Hepatocyte (in vitro differentiated cells): ENCODE measurements around the gene MT1G.

Source experiments
- EZH2 ChIP-seq: fragments of 200-600 bp; sonication (generic); IDR thresholded peaks from 2 replicates; pipeline ENCODE4 v1.6.1; 2016; ENCODE audit warnings: antibody characterized with exemption, mild to moderate bottlenecking, borderline replicate concordance
- TF ChIP-seq, protein P1 (sequence below): fragments of 200-600 bp; sonication (generic); IDR thresholded peaks from 2 replicates; pipeline ENCODE4 v1.5.1; 2016; ENCODE audit warnings: antibody characterized with exemption, mild to moderate bottlenecking; ENCODE audit not compliant: poor library complexity

DNA sequence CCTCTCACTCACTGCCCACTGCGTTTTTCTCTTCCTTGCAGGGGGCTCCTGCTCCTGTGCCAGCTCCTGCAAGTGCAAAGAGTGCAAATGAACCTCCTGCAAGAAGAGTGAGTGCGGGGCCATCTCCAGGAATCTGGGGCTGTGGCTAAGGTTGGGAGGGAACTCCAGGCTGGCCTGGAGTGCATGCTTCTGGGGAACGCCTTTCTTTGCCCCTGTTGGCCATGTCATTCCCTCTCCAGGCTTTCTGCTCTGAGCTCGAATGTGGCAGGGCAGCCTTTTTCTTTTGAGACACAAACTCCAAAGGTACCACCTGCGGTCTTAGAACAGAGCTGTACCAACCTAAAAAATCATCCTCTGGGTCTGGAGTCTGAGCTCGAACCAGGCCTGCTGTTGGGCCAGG, 49.7 kb downstream of the MT1G start:
- TF ChIP-seq, protein P1, sequence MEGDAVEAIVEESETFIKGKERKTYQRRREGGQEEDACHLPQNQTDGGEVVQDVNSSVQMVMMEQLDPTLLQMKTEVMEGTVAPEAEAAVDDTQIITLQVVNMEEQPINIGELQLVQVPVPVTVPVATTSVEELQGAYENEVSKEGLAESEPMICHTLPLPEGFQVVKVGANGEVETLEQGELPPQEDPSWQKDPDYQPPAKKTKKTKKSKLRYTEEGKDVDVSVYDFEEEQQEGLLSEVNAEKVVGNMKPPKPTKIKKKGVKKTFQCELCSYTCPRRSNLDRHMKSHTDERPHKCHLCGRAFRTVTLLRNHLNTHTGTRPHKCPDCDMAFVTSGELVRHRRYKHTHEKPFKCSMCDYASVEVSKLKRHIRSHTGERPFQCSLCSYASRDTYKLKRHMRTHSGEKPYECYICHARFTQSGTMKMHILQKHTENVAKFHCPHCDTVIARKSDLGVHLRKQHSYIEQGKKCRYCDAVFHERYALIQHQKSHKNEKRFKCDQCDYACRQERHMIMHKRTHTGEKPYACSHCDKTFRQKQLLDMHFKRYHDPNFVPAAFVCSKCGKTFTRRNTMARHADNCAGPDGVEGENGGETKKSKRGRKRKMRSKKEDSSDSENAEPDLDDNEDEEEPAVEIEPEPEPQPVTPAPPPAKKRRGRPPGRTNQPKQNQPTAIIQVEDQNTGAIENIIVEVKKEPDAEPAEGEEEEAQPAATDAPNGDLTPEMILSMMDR, result no peak
- no peak for TF ChIP-seq EZH2
